ENCODE measurements around the gene NSD2. TPM values are rescaled to one million over a fixed set of nuclear protein-coding genes. Genes with fewer than 3 reads are reported as not detected.

NSD2 gene
- polyA plus RNA-seq, 1 donor from 2014 or later, result 51.6 TPM

DNA sequence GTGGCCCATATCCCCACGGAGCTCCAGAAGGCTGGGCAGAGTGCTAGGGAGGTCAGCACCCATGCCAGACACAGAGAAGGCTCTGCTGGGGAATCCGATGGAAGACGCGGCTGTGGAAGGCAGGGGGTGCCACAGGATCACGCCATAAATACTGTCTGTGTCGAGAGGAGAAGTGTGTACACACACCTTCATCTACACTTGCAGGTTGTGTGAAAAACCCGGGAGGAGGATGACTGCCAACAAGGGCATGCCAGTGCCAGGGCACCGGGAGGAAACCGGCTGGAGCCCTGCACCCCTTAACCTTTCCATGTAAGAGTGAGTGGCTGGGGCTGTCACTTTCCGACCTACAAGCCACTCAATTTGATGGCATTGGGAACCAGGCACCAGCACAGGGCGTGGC is 46.4 kb upstream of the NSD2 start:
- Histone ChIP-seq H3K9me2 (ENCODE audit: insufficient read depth, low read length) (no peaks in the 10 kb centered on the region), H3K4me2 (ENCODE audit: low read length) (no peak overlapping the region), H3K36me3 (ENCODE audit: insufficient read depth, low read length) (no peaks in the 10 kb centered on the region), H3K9me3 (ENCODE audit: low read length) (no peaks in the 10 kb centered on the region), H4K20me1 (ENCODE audit: insufficient read depth) (no peaks in the 10 kb centered on the region), H3K27me3 (ENCODE audit: insufficient read depth, low read depth, low read length) (no peaks in the 10 kb centered on the region), H3F3A (ENCODE audit: insufficient read depth, low read length, poor library complexity, severe bottlenecking) (no peaks in the 10 kb centered on the region), H2AFZ (ENCODE audit: low read depth, low read length) (no peak overlapping the region), H3K9ac (ENCODE audit: low read length) (no peak overlapping the region), H3K27ac (ENCODE audit: low read length) (no peak overlapping the region), H3K79me2 (replicated peaks; ENCODE audit: insufficient read depth, low read length) (no peaks in the 10 kb centered on the region), H3K4me3 (ENCODE audit: low read length) (no peak overlapping the region)
- TF ChIP-seq EP300 (conservative IDR thresholded peaks at IDR 0.05; ENCODE audit: poor library complexity, severe bottlenecking), result no peak
- no peak for TF ChIP-seq EZH2 (IDR thresholded peaks at IDR 0.05; ENCODE audit: borderline replicate concordance, insufficient read depth, low read length, poor library complexity, severe bottlenecking)
- TF ChIP-seq, protein P1, sequence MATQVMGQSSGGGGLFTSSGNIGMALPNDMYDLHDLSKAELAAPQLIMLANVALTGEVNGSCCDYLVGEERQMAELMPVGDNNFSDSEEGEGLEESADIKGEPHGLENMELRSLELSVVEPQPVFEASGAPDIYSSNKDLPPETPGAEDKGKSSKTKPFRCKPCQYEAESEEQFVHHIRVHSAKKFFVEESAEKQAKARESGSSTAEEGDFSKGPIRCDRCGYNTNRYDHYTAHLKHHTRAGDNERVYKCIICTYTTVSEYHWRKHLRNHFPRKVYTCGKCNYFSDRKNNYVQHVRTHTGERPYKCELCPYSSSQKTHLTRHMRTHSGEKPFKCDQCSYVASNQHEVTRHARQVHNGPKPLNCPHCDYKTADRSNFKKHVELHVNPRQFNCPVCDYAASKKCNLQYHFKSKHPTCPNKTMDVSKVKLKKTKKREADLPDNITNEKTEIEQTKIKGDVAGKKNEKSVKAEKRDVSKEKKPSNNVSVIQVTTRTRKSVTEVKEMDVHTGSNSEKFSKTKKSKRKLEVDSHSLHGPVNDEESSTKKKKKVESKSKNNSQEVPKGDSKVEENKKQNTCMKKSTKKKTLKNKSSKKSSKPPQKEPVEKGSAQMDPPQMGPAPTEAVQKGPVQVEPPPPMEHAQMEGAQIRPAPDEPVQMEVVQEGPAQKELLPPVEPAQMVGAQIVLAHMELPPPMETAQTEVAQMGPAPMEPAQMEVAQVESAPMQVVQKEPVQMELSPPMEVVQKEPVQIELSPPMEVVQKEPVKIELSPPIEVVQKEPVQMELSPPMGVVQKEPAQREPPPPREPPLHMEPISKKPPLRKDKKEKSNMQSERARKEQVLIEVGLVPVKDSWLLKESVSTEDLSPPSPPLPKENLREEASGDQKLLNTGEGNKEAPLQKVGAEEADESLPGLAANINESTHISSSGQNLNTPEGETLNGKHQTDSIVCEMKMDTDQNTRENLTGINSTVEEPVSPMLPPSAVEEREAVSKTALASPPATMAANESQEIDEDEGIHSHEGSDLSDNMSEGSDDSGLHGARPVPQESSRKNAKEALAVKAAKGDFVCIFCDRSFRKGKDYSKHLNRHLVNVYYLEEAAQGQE (IDR thresholded peaks at IDR 0.05; ENCODE audit: borderline replicate concordance), result no peak
- no peak for TF ChIP-seq MXI1 (conservative IDR thresholded peaks at IDR 0.05; ENCODE audit: poor library complexity, severe bottlenecking)
- no peak for TF ChIP-seq POLR2AphosphoS5 (IDR thresholded peaks at IDR 0.05)
- TF ChIP-seq RAD21 (conservative IDR thresholded peaks at IDR 0.05), result no peak
- TF ChIP-seq TAF1 (IDR thresholded peaks at IDR 0.05; ENCODE audit: low read depth), result no peak
- TF ChIP-seq, protein P2, sequence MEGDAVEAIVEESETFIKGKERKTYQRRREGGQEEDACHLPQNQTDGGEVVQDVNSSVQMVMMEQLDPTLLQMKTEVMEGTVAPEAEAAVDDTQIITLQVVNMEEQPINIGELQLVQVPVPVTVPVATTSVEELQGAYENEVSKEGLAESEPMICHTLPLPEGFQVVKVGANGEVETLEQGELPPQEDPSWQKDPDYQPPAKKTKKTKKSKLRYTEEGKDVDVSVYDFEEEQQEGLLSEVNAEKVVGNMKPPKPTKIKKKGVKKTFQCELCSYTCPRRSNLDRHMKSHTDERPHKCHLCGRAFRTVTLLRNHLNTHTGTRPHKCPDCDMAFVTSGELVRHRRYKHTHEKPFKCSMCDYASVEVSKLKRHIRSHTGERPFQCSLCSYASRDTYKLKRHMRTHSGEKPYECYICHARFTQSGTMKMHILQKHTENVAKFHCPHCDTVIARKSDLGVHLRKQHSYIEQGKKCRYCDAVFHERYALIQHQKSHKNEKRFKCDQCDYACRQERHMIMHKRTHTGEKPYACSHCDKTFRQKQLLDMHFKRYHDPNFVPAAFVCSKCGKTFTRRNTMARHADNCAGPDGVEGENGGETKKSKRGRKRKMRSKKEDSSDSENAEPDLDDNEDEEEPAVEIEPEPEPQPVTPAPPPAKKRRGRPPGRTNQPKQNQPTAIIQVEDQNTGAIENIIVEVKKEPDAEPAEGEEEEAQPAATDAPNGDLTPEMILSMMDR (IDR thresholded peaks at IDR 0.05; ENCODE audit: poor library complexity, severe bottlenecking), result no peak
- TF ChIP-seq SMC3 (conservative IDR thresholded peaks at IDR 0.05; ENCODE audit: poor library complexity), result no peak

DNA sequence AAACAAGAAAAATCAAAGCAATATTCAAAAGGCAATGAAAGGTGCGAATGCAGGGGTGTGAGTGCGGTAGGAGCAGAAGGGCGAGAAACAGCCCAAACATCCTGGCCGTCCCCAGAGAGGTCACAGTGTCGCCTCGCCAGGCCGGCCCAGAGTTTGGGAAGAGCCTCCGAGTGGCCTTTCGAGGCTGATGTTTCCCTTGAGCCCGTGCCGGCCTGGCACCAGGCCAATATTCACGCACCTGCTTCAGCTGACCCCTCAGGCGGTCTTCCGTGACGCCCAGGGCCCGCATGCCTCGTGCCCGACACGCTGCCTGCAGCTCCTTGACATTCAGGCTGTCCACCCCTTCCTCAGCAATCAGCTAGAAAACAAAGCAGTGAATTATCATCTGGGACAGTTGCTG is 45.9 kb upstream of the NSD2 start:
- H3K36me3 ChIP-seq (ENCODE audit: insufficient read depth, low read length), result no peaks in the 10 kb centered on the region
- no peak for TF ChIP-seq POLR2AphosphoS5 (IDR thresholded peaks at IDR 0.05)
- TF ChIP-seq RAD21 (conservative IDR thresholded peaks at IDR 0.05), result no peak

More for the DNA sequence above, 45.9 kb upstream of the NSD2 start:
- H3K9me3 ChIP-seq (ENCODE audit: low read length), result no peaks in the 10 kb centered on the region
- H3K27me3 ChIP-seq (ENCODE audit: insufficient read depth, low read depth, low read length), result no peaks in the 10 kb centered on the region
- no peak overlapping the region for H3K27ac ChIP-seq (ENCODE audit: low read length)
- H3K9ac ChIP-seq (ENCODE audit: low read length), result no peak overlapping the region
- no peaks in the 10 kb centered on the region for H3F3A ChIP-seq (ENCODE audit: insufficient read depth, low read length, poor library complexity, severe bottlenecking)
- no peaks in the 10 kb centered on the region for H4K20me1 ChIP-seq (ENCODE audit: insufficient read depth)
- H3K79me2 ChIP-seq (replicated peaks; ENCODE audit: insufficient read depth, low read length), result no peaks in the 10 kb centered on the region
- no peak overlapping the region for H3K4me3 ChIP-seq (ENCODE audit: low read length)
- H3K4me2 ChIP-seq (ENCODE audit: low read length), result no peak overlapping the region
- no peaks in the 10 kb centered on the region for H3K9me2 ChIP-seq (ENCODE audit: insufficient read depth, low read length)
- no peak overlapping the region for H2AFZ ChIP-seq (ENCODE audit: low read depth, low read length)
